Measurements from ENCODE around the gene CNDP1. TPM values are rescaled to one million over a fixed set of nuclear protein-coding genes. Genes with fewer than 3 reads are reported as not detected.

CNDP1 gene, protein sequence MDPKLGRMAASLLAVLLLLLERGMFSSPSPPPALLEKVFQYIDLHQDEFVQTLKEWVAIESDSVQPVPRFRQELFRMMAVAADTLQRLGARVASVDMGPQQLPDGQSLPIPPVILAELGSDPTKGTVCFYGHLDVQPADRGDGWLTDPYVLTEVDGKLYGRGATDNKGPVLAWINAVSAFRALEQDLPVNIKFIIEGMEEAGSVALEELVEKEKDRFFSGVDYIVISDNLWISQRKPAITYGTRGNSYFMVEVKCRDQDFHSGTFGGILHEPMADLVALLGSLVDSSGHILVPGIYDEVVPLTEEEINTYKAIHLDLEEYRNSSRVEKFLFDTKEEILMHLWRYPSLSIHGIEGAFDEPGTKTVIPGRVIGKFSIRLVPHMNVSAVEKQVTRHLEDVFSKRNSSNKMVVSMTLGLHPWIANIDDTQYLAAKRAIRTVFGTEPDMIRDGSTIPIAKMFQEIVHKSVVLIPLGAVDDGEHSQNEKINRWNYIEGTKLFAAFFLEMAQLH
- polyA plus RNA-seq (2011; rRNA removed): not detected in 2 replicates
- polyA minus RNA-seq (2011; rRNA and poly(A)+ RNA removed): 0.15 TPM in 1 of 2 replicates, not detected in the other

DNA sequence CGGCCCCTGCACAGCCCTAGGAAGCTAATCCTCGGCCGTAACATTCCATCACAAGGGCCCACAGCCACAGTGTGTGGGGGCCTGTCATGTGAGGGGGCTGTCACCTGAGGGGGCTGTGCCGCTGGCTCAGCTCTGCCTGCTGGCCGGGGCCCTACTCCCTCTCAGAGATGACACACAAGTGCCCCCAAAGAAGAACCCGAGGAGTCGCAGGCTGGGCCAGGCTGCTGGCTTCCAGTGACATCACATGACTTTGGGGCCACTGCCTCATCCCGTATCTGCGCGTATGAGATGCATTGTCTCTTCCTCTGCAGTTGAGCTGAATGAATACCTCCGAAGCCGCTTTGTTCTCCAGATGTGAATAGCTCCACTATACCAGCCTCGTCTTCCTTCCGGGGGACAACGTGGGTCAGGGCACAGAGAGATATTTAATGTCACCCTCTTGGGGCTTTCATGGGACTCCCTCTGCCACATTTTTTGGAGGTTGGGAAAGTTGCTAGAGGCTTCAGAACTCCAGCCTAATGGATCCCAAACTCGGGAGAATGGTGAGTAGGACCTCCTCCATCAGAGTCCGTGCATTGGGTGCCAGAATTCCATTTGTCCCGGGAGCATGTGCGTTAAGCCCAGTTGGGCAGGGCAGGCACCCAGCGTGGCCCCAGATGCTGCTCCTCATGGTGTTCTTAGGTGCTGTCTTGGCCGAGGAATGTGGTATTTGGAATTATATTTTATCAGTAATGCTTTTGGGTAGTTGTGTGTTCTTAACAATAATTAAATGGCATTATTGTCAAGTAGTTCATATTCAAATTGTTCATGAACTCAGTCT lies at the start of gene CNDP1:
Gene CNDP1, plus strand, starts transcription at position 351 of the 820 bp plus-strand sequence. Its CDS starts 168 bp downstream, at position 519.
- CTCF ChIA-PET: interaction anchor here (1.0 kb wide), 2 partner anchors 18 to 180 kb away, joined by 3 to 5 read pairs; no protein-coding TSS in a partner anchor
- POLR2A ChIA-PET: no interaction called here
- TF ChIP-seq, protein P1, sequence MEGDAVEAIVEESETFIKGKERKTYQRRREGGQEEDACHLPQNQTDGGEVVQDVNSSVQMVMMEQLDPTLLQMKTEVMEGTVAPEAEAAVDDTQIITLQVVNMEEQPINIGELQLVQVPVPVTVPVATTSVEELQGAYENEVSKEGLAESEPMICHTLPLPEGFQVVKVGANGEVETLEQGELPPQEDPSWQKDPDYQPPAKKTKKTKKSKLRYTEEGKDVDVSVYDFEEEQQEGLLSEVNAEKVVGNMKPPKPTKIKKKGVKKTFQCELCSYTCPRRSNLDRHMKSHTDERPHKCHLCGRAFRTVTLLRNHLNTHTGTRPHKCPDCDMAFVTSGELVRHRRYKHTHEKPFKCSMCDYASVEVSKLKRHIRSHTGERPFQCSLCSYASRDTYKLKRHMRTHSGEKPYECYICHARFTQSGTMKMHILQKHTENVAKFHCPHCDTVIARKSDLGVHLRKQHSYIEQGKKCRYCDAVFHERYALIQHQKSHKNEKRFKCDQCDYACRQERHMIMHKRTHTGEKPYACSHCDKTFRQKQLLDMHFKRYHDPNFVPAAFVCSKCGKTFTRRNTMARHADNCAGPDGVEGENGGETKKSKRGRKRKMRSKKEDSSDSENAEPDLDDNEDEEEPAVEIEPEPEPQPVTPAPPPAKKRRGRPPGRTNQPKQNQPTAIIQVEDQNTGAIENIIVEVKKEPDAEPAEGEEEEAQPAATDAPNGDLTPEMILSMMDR (IDR thresholded peaks at IDR 0.05; ENCODE audit: insufficient read depth, low read depth, low read length): no peak

GRCh38 chr18:74486119-74486849 lies 48.0 kb upstream of the CNDP1 start:
- no peaks in the 10 kb centered on the region for H3K36me3 ChIP-seq (ENCODE audit: control insufficient read depth, insufficient read depth, low read length)
- POLR2A ChIA-PET: no interaction called here
- H3K27me3 ChIP-seq (ENCODE audit: control insufficient read depth, insufficient read depth, low read length): peaks cover 12% of the 10 kb centered on the region
- DNase-seq (ENCODE audit: low read depth): no peak
- CTCF ChIA-PET: interaction anchor here (1.4 kb wide), 1 partner anchor 10 kb away, joined by 6 read pairs; no protein-coding TSS in a partner anchor
- no peak overlapping the region for H3K4me3 ChIP-seq (ENCODE audit: low read depth, low read length)
- TF ChIP-seq, protein P1 (IDR thresholded peaks at IDR 0.05; ENCODE audit: insufficient read depth, low read depth, low read length): no peak

More for the DNA sequence above, at the start of gene CNDP1:
- no peak for DNase-seq (ENCODE audit: low read depth)
- Histone ChIP-seq H3K36me3 (ENCODE audit: control insufficient read depth, insufficient read depth, low read length) (no peaks in the 10 kb centered on the region), H3K27me3 (ENCODE audit: control insufficient read depth, insufficient read depth, low read length) (peaks cover 6% of the 10 kb centered on the region), H3K4me3 (ENCODE audit: low read depth, low read length) (no peak within 1 kb of the TSS)

DNA sequence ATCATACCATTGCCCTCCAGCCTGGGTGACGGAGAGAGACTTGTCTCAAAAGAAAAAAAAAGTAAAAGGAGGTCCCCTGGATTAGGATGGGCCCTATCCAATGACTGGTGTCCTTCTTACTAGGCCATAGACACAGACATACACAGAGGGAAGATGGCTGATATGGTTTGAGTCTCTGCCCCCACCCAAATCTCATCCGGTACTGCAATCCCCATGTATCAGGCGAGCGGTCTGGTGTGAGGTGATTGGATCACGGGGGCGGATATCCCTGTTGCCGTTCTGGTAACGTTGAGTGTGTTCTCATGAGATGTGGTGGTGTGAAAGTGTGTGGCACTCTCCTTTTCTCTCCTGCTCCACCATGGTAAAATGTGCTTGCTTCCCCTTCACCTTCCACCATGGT lies 45.9 kb upstream of the CNDP1 start:
- ChIA-PET CTCF (no interaction called here), POLR2A (no interaction called here)
- DNase-seq (ENCODE audit: low read depth): no peak
- Histone ChIP-seq H3K36me3 (ENCODE audit: control insufficient read depth, insufficient read depth, low read length) (no peaks in the 10 kb centered on the region), H3K4me3 (ENCODE audit: low read depth, low read length) (no peak overlapping the region), H3K27me3 (ENCODE audit: control insufficient read depth, insufficient read depth, low read length) (peaks cover 14% of the 10 kb centered on the region)
- TF ChIP-seq, protein P1 (IDR thresholded peaks at IDR 0.05; ENCODE audit: insufficient read depth, low read depth, low read length): no peak

GRCh38 chr18:74488864-74489263 lies 45.4 kb upstream of the CNDP1 start:
- CTCF ChIA-PET: no interaction called here
- Histone ChIP-seq H3K27me3 (ENCODE audit: control insufficient read depth, insufficient read depth, low read length) (peaks cover 18% of the 10 kb centered on the region), H3K36me3 (ENCODE audit: control insufficient read depth, insufficient read depth, low read length) (no peaks in the 10 kb centered on the region), H3K4me3 (ENCODE audit: low read depth, low read length) (no peak overlapping the region)
- DNase-seq (ENCODE audit: low read depth): no peak
- POLR2A ChIA-PET: no interaction called here
- TF ChIP-seq, protein P1 (IDR thresholded peaks at IDR 0.05; ENCODE audit: insufficient read depth, low read depth, low read length): no peak
